ENCODE measurements around the gene BCOR.

DNA sequence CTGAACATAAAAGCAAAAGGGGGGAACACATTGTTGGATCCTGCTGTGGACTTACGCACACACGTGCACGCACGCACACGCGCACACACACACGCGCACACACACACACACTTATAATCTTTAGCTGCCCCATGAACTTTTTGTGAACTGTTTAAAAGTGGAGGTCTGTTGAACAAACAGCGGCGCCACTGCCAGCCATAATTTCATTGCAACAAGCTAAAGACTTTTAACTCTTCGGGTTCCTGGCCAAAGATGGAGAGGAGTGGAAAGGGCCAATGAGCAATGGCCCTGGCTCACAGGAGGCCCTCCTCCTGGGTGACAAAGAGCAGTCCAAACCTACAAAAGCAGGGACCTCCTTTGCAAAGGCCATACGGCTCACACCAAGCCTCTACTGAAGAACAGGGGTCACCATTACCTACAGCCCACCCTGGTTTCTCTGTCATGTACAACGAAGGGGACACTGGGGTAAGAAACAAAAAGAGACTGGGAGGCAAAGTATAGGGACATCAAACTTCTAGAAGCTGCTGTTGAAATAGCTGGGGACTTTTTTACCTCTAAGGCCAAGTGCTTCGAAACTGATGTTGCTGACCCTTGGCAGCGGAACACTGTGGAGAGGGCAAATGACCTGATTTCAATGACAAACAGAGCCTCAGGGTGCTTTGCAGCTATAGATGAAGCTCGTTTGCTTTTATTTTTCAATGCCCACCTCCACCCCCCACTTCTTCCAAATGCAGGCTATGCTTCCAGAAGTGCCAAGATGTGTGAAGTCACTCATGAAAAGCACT is 16.7 kb downstream of the BCOR start:
- TF ChIP-seq, protein P1, sequence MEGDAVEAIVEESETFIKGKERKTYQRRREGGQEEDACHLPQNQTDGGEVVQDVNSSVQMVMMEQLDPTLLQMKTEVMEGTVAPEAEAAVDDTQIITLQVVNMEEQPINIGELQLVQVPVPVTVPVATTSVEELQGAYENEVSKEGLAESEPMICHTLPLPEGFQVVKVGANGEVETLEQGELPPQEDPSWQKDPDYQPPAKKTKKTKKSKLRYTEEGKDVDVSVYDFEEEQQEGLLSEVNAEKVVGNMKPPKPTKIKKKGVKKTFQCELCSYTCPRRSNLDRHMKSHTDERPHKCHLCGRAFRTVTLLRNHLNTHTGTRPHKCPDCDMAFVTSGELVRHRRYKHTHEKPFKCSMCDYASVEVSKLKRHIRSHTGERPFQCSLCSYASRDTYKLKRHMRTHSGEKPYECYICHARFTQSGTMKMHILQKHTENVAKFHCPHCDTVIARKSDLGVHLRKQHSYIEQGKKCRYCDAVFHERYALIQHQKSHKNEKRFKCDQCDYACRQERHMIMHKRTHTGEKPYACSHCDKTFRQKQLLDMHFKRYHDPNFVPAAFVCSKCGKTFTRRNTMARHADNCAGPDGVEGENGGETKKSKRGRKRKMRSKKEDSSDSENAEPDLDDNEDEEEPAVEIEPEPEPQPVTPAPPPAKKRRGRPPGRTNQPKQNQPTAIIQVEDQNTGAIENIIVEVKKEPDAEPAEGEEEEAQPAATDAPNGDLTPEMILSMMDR (IDR thresholded peaks at IDR 0.05; ENCODE audit: insufficient read depth, low read length, poor library complexity, severe bottlenecking), result no peak
- no peak for TF ChIP-seq EZH2phosphoT487 (conservative IDR thresholded peaks at IDR 0.05; ENCODE audit: low read length)
